ENCODE results near the gene S100A8.

The S100A8 gene

GRCh38 chr1:153364766-153365666, 25.9 kb downstream of the S100A8 start:
- Mint-ChIP-seq H3K27ac (no peak overlapping the region), H3K4me3 (no peak overlapping the region), H3K9me3 (no peaks in the 10 kb centered on the region), H3K4me1 (ENCODE audit: low read depth) (no peaks in the 10 kb centered on the region), H3K27me3 (peaks cover 11% of the 10 kb centered on the region), H3K36me3 (ENCODE audit: low read depth) (no peaks in the 10 kb centered on the region)
- no peak for DNase-seq

- H3K36me3 Mint-ChIP-seq (ENCODE audit: low read depth) = no peaks in the 10 kb centered on the region
- H3K27me3 Mint-ChIP-seq = peaks cover 9% of the 10 kb centered on the region
- H3K4me3 Mint-ChIP-seq = no peak overlapping the region
- DNase-seq = no peak
- no peaks in the 10 kb centered on the region for H3K9me3 Mint-ChIP-seq
- no peak overlapping the region for H3K27ac Mint-ChIP-seq
- no peaks in the 10 kb centered on the region for H3K4me1 Mint-ChIP-seq (ENCODE audit: low read depth)
Measured at GRCh38 chr1:153364156-153364555, 26.7 kb downstream of the S100A8 start.

- no peak overlapping the region for H3K4me3 Mint-ChIP-seq
- DNase-seq = no peak
- H3K9me3 Mint-ChIP-seq = no peaks in the 10 kb centered on the region
- no peaks in the 10 kb centered on the region for H3K4me1 Mint-ChIP-seq (ENCODE audit: low read depth)
- H3K27ac Mint-ChIP-seq = no peak overlapping the region
- H3K27me3 Mint-ChIP-seq = peaks cover 9% of the 10 kb centered on the region
- no peaks in the 10 kb centered on the region for H3K36me3 Mint-ChIP-seq (ENCODE audit: low read depth)
Measured at GRCh38 chr1:153363641-153364040, 27.2 kb downstream of the S100A8 start.

GRCh38 chr1:153362187-153362775, 28.6 kb downstream of the S100A8 start:
- no peaks in the 10 kb centered on the region for H3K9me3 Mint-ChIP-seq
- no peak overlapping the region for H3K27ac Mint-ChIP-seq
- no peak overlapping the region for H3K4me3 Mint-ChIP-seq
- H3K36me3 Mint-ChIP-seq (ENCODE audit: low read depth) = no peaks in the 10 kb centered on the region
- no peak for DNase-seq
- peaks cover 9% of the 10 kb centered on the region for H3K27me3 Mint-ChIP-seq
- H3K4me1 Mint-ChIP-seq (ENCODE audit: low read depth) = peaks cover 9% of the 10 kb centered on the region

GRCh38 chr1:153361480-153362109, 29.3 kb downstream of the S100A8 start:
- Mint-ChIP-seq H3K4me1 (ENCODE audit: low read depth) (peaks cover 13% of the 10 kb centered on the region), H3K27ac (no peak overlapping the region), H3K4me3 (no peak overlapping the region), H3K27me3 (peaks cover 9% of the 10 kb centered on the region), H3K9me3 (no peaks in the 10 kb centered on the region), H3K36me3 (ENCODE audit: low read depth) (no peaks in the 10 kb centered on the region)
- DNase-seq = no peak

- H3K27ac Mint-ChIP-seq = no peak overlapping the region
- H3K4me3 Mint-ChIP-seq = no peak overlapping the region
- no peaks in the 10 kb centered on the region for H3K9me3 Mint-ChIP-seq
- no peak for DNase-seq
- H3K27me3 Mint-ChIP-seq = peaks cover 9% of the 10 kb centered on the region
- no peaks in the 10 kb centered on the region for H3K36me3 Mint-ChIP-seq (ENCODE audit: low read depth)
- H3K4me1 Mint-ChIP-seq (ENCODE audit: low read depth) = peaks cover 13% of the 10 kb centered on the region
Measured at GRCh38 chr1:153360592-153361479, 30.0 kb downstream of the S100A8 start.

GRCh38 chr1:153360190-153360589, 30.7 kb downstream of the S100A8 start:
- no peak for DNase-seq
- Mint-ChIP-seq H3K4me3 (no peak overlapping the region), H3K27me3 (peaks cover 9% of the 10 kb centered on the region), H3K36me3 (ENCODE audit: low read depth) (no peaks in the 10 kb centered on the region), H3K27ac (no peak overlapping the region), H3K9me3 (no peaks in the 10 kb centered on the region), H3K4me1 (ENCODE audit: low read depth) (peaks cover 13% of the 10 kb centered on the region)

- H3K27me3 Mint-ChIP-seq = peaks cover 5% of the 10 kb centered on the region
- H3K9me3 Mint-ChIP-seq = no peaks in the 10 kb centered on the region
- no peak for DNase-seq
- peaks cover 13% of the 10 kb centered on the region for H3K4me1 Mint-ChIP-seq (ENCODE audit: low read depth)
- no peaks in the 10 kb centered on the region for H3K36me3 Mint-ChIP-seq (ENCODE audit: low read depth)
- H3K27ac Mint-ChIP-seq = no peak overlapping the region
- no peak overlapping the region for H3K4me3 Mint-ChIP-seq
Measured at GRCh38 chr1:153359241-153359640, 31.6 kb downstream of the S100A8 start.

GRCh38 chr1:153358691-153358975, 32.2 kb downstream of the S100A8 start:
- H3K27me3 Mint-ChIP-seq = peaks cover 5% of the 10 kb centered on the region
- peaks cover 13% of the 10 kb centered on the region for H3K4me1 Mint-ChIP-seq (ENCODE audit: low read depth)
- H3K27ac Mint-ChIP-seq = no peak overlapping the region
- no peak overlapping the region for H3K4me3 Mint-ChIP-seq
- H3K9me3 Mint-ChIP-seq = no peaks in the 10 kb centered on the region
- no peaks in the 10 kb centered on the region for H3K36me3 Mint-ChIP-seq (ENCODE audit: low read depth)
- no peak for DNase-seq

- Mint-ChIP-seq H3K9me3 (no peaks in the 10 kb centered on the region), H3K27me3 (peaks cover 1% of the 10 kb centered on the region), H3K4me3 (no peak within 1 kb of the TSS), H3K36me3 (ENCODE audit: low read depth) (no peaks in the 10 kb centered on the region), H3K27ac (peak within 1 kb of the TSS; percentile 30), H3K4me1 (ENCODE audit: low read depth) (peaks cover 13% of the 10 kb centered on the region)
- no peak for DNase-seq
Measured at GRCh38 chr1:153357853-153358690, 32.8 kb downstream of the S100A8 start, which contains the start of gene S100A9. TSS of gene S100A9 (plus strand) at chr1:153357854. CDS start at chr1:153358284, 430 bp downstream.

GRCh38 chr1:153357076-153357852, 33.6 kb downstream of the S100A8 start:
- Mint-ChIP-seq H3K4me3 (no peak overlapping the region), H3K27me3 (no peaks in the 10 kb centered on the region), H3K36me3 (ENCODE audit: low read depth) (no peaks in the 10 kb centered on the region), H3K9me3 (no peaks in the 10 kb centered on the region), H3K27ac (no peak overlapping the region), H3K4me1 (ENCODE audit: low read depth) (peaks cover 13% of the 10 kb centered on the region)
- no peak for DNase-seq

GRCh38 chr1:153356392-153357075, 34.3 kb downstream of the S100A8 start:
- no peak for DNase-seq
- Mint-ChIP-seq H3K36me3 (ENCODE audit: low read depth) (no peaks in the 10 kb centered on the region), H3K27me3 (no peaks in the 10 kb centered on the region), H3K4me1 (ENCODE audit: low read depth) (peaks cover 13% of the 10 kb centered on the region), H3K27ac (no peak overlapping the region), H3K9me3 (no peaks in the 10 kb centered on the region), H3K4me3 (no peak overlapping the region)
